MM.1S (cell line): Measurements from ENCODE around the gene RNF212.

Experiments
- CTCF ChIP-seq: fragments of 300-600 bp; sonication (generic); IDR thresholded peaks from 2 replicates; pipeline ENCODE4 v1.5.1; 2016; ENCODE audit warnings: antibody characterized with exemption, low read length, mixed read lengths
- EZH2 ChIP-seq: fragments of 300-600 bp; sonication (generic); optimal IDR thresholded peaks from 2 replicates; pipeline ENCODE3; 2017; ENCODE audit warnings: low read depth, mild to moderate bottlenecking, antibody characterized with exemption, low read length, mixed read lengths

- TF ChIP-seq CTCF (no peak), EZH2 (no peak)
Measured at GRCh38 chr4:1023075-1023640, 90.2 kb downstream of the RNF212 start.
